Activated B cell treated with CpG ODN at 0.5 μM for 24 hours (primary cell): Measurements from ENCODE around the gene C11orf87. TPM values are rescaled to one million over a fixed set of nuclear protein-coding genes. Genes with fewer than 3 reads are reported as not detected.

Source experiments
- ATAC-seq: fragments of 200-7000 bp; cut with Tn5 transposase; one replicate; pipeline ENCODE4 v1.10.0; 2021; ENCODE audit warnings: low read depth, mild to moderate bottlenecking, moderate library complexity
- CTCF ChIA-PET: fragments of 350-600 bp; sonication (Branson Sonifier 250); formaldehyde crosslinking; loops from one replicate; lab custom pipeline; 2021; ENCODE audit warnings: antibody characterized with exemption; lab: Charles Lee
- POLR2A ChIA-PET: fragments of 350-600 bp; sonication (Branson Sonifier 250); formaldehyde crosslinking; loops from one replicate; lab custom pipeline; 2021; ENCODE audit warnings: antibody characterized with exemption; lab: Charles Lee
- DNase-seq: peaks from one replicate; pipeline ENCODE4 v3.0.0; 2022
- H3K27ac Mint-ChIP-seq: one replicate; pipeline ENCODE4 v1.8.0; 2020; ENCODE audit warnings: mixed read lengths
- H3K27me3 Mint-ChIP-seq: one replicate; pipeline ENCODE4 v1.8.0; 2021; ENCODE audit warnings: mixed read lengths
- H3K36me3 Mint-ChIP-seq: one replicate; pipeline ENCODE4 v1.8.0; 2021; ENCODE audit warnings: low read depth, mixed read lengths
- H3K4me1 Mint-ChIP-seq: one replicate; pipeline ENCODE4 v1.8.0; 2021; ENCODE audit warnings: mixed read lengths
- H3K4me3 Mint-ChIP-seq: one replicate; pipeline ENCODE4 v1.8.0; 2020; ENCODE audit warnings: mild to moderate bottlenecking, mixed read lengths
- H3K9me3 Mint-ChIP-seq: one replicate; pipeline ENCODE4 v1.8.0; 2020; ENCODE audit warnings: mixed read lengths
- CTCF ChIP-seq: fragments of 200-600 bp; IDR thresholded peaks from one replicate; pipeline ENCODE4 v1.8.0; 2022; ENCODE audit warnings: antibody characterized with exemption, mild to moderate bottlenecking
- intact Hi-C: fragments of 100-400 bp; cut with micrococcal nuclease; formaldehyde crosslinking; loops from one replicate; pipeline ENCODE4 v1.15.1; 2024
- total RNA-seq: library from RNA; stranded (reverse); gene quantifications from 2 replicates; pipeline ENCODE4 v1.2.3, GENCODE V29; 2022

C11orf87 gene
- total RNA-seq, 1 donor from 2014 or later: not detected

GRCh38 chr11:109425554-109425953 is 3.6 kb downstream of the C11orf87 start:
- no peak overlapping the region for H3K27ac Mint-ChIP-seq
- ATAC-seq: no peak
- ChIA-PET CTCF (no interaction called here), POLR2A (interaction anchor here (0.6 kb wide), 1 partner anchor 9 kb away, joined by 3 read pairs; no protein-coding TSS in a partner anchor)
- no peak overlapping the region for H3K4me3 Mint-ChIP-seq
- no peaks in the 10 kb centered on the region for H3K4me1 Mint-ChIP-seq
- H3K27me3 Mint-ChIP-seq: peaks cover 27% of the 10 kb centered on the region
- intact Hi-C loops: no loop called here
- DNase-seq: no peak
- no peak for TF ChIP-seq CTCF
- H3K36me3 Mint-ChIP-seq: no peaks in the 10 kb centered on the region
- no peaks in the 10 kb centered on the region for H3K9me3 Mint-ChIP-seq

- intact Hi-C loops: no loop called here
- Mint-ChIP-seq H3K4me3 (no peak overlapping the region), H3K9me3 (no peaks in the 10 kb centered on the region), H3K27me3 (peaks cover 20% of the 10 kb centered on the region), H3K36me3 (no peaks in the 10 kb centered on the region), H3K27ac (no peak overlapping the region), H3K4me1 (no peaks in the 10 kb centered on the region)
- POLR2A ChIA-PET: no interaction called here
- DNase-seq: no peak
- CTCF ChIA-PET: no interaction called here
- no peak for ATAC-seq
- no peak for TF ChIP-seq CTCF
These were observed 4.7 kb downstream of the C11orf87 start for GRCh38 chr11:109426442-109427240.

GRCh38 chr11:109432105-109432504 is 10.1 kb downstream of the C11orf87 start:
- Mint-ChIP-seq H3K9me3 (no peaks in the 10 kb centered on the region), H3K4me3 (no peak overlapping the region), H3K27ac (no peak overlapping the region), H3K36me3 (no peaks in the 10 kb centered on the region), H3K27me3 (no peaks in the 10 kb centered on the region), H3K4me1 (no peaks in the 10 kb centered on the region)
- intact Hi-C loops: no loop called here
- ATAC-seq: no peak
- POLR2A ChIA-PET: no interaction called here
- CTCF ChIA-PET: no interaction called here
- no peak for DNase-seq
- no peak for TF ChIP-seq CTCF

GRCh38 chr11:109433753-109434256 is 11.8 kb downstream of the C11orf87 start:
- ChIA-PET POLR2A (no interaction called here), CTCF (no interaction called here)
- H3K4me3 Mint-ChIP-seq: no peak overlapping the region
- no peaks in the 10 kb centered on the region for H3K27me3 Mint-ChIP-seq
- ATAC-seq (no peak), DNase-seq (no peak)
- intact Hi-C loops: no loop called here
- no peaks in the 10 kb centered on the region for H3K36me3 Mint-ChIP-seq
- no peak for TF ChIP-seq CTCF
- no peaks in the 10 kb centered on the region for H3K4me1 Mint-ChIP-seq
- H3K9me3 Mint-ChIP-seq: no peaks in the 10 kb centered on the region
- no peak overlapping the region for H3K27ac Mint-ChIP-seq

- no peaks in the 10 kb centered on the region for H3K36me3 Mint-ChIP-seq
- H3K27me3 Mint-ChIP-seq: no peaks in the 10 kb centered on the region
- no peaks in the 10 kb centered on the region for H3K9me3 Mint-ChIP-seq
- no peak overlapping the region for H3K27ac Mint-ChIP-seq
- H3K4me1 Mint-ChIP-seq: no peaks in the 10 kb centered on the region
- no peak for TF ChIP-seq CTCF
- no peak for DNase-seq
- ChIA-PET POLR2A (no interaction called here), CTCF (no interaction called here)
- intact Hi-C loops: no loop called here
- no peak overlapping the region for H3K4me3 Mint-ChIP-seq
- ATAC-seq: no peak
These were observed 13.2 kb downstream of the C11orf87 start for GRCh38 chr11:109435121-109435742.
